GM08714 (cell line): ENCODE results near the gene ST3GAL5.

Source experiments
- H3K4me3 ChIP-seq: fragments of 200-500 bp; sonication (Bioruptor generic); 2 replicates; pipeline ENCODE4 v1.5.1; 2014; ENCODE audit warnings: mild to moderate bottlenecking, low read length, inconsistent platforms
- ZNF274 ChIP-seq: IDR thresholded peaks from 2 replicates; pipeline ENCODE4 v1.6.1; 2012; ENCODE audit warnings: mild to moderate bottlenecking, low read depth, low read length

Gene ST3GAL5

DNA sequence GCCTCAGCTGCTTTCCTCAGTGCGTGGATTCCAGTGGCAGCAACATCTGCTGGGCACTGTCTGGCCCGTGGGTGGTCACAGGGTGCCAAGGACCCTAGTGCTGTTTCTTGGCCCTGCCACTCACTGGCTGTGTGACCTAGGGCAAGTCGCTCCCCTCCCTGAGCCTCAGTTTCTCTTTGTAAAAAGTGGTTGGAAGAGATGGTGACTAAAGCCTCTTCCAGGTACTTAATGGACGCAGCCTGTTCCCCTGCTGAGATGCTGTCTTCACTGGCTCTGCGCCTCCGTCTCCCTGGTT is 92.8 kb downstream of the ST3GAL5 start:
- TF ChIP-seq ZNF274: no peak
- H3K4me3 ChIP-seq: no peak overlapping the region

- no peak for TF ChIP-seq ZNF274
- H3K4me3 ChIP-seq: no peak overlapping the region
Observed at GRCh38 chr2:85795331-85796045, 93.3 kb downstream of the ST3GAL5 start.

GRCh38 chr2:85794491-85795121 is 94.2 kb downstream of the ST3GAL5 start:
- no peak for TF ChIP-seq ZNF274
- H3K4me3 ChIP-seq: no peak overlapping the region

- TF ChIP-seq ZNF274: no peak
- H3K4me3 ChIP-seq: no peak overlapping the region
Observed at GRCh38 chr2:85794038-85794441, 94.8 kb downstream of the ST3GAL5 start.

GRCh38 chr2:85793584-85793983 is 95.2 kb downstream of the ST3GAL5 start:
- no peak for TF ChIP-seq ZNF274
- no peak overlapping the region for H3K4me3 ChIP-seq

DNA sequence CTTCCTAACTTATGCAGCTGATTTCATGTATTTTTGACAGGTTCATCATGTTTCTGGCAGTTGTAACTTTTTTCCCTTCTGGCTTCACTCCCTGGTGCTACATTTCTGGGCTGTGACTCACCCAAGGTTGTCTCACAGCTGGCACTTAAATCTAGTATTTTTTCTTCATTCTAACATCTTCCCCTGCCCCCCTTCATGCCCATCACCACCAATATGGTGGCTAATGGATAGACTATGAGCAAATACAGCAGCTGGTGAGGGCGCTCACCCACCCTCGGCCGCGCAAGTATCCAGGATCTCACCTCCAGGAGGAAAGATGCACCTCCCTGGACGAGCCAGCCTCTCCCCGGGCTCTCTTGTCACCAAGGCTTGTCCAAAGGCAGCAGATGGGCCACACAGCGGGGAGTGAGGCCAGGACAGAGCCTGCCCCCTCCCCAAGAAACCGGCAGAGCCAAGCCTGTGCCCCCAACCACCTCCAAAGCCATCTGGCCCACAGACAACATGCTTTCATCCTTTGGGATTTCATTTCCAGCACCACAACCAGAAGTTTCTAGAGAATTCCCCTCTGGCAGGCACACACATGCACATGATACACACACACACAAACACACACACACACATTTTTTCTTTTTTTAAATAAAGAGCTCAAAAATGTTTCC is 95.9 kb downstream of the ST3GAL5 start:
- no peak for TF ChIP-seq ZNF274
- H3K4me3 ChIP-seq: no peak overlapping the region

- no peak for TF ChIP-seq ZNF274
- H3K4me3 ChIP-seq: no peak overlapping the region
Observed at GRCh38 chr2:85791704-85792565, 96.9 kb downstream of the ST3GAL5 start.

GRCh38 chr2:85790499-85791188 is 98.1 kb downstream of the ST3GAL5 start:
- no peak overlapping the region for H3K4me3 ChIP-seq
- no peak for TF ChIP-seq ZNF274

GRCh38 chr2:85790032-85790431 is 98.8 kb downstream of the ST3GAL5 start:
- H3K4me3 ChIP-seq: no peak overlapping the region
- TF ChIP-seq ZNF274: no peak

- no peak overlapping the region for H3K4me3 ChIP-seq
- no peak for TF ChIP-seq ZNF274
Observed at GRCh38 chr2:85789271-85789670, 99.5 kb downstream of the ST3GAL5 start.

- TF ChIP-seq ZNF274: no peak
Observed at GRCh38 chr2:85788603-85789002, 100.2 kb downstream of the ST3GAL5 start.

DNA sequence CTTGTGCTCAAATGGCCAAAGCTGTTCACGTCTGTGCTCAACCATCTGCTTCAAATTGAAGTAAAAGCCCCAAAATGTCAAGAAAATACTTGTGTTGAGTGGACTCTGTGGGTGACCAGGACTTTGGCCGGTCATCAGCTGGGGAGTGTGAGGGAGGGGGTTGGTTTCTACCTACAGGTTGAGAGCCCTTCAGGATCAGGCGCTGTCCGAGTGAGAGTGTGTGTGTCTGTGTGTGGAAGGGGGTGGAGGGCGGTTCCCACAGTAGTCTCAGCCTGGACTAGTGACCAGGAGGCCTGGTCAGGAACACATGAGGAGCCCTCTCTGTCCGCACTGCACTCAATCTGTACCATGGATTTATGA is 100.8 kb downstream of the ST3GAL5 start:
- H3K4me3 ChIP-seq: no peak overlapping the region
- TF ChIP-seq ZNF274: no peak

More at GRCh38 chr2:85788603-85789002, 100.2 kb downstream of the ST3GAL5 start:
- H3K4me3 ChIP-seq: no peak overlapping the region

DNA sequence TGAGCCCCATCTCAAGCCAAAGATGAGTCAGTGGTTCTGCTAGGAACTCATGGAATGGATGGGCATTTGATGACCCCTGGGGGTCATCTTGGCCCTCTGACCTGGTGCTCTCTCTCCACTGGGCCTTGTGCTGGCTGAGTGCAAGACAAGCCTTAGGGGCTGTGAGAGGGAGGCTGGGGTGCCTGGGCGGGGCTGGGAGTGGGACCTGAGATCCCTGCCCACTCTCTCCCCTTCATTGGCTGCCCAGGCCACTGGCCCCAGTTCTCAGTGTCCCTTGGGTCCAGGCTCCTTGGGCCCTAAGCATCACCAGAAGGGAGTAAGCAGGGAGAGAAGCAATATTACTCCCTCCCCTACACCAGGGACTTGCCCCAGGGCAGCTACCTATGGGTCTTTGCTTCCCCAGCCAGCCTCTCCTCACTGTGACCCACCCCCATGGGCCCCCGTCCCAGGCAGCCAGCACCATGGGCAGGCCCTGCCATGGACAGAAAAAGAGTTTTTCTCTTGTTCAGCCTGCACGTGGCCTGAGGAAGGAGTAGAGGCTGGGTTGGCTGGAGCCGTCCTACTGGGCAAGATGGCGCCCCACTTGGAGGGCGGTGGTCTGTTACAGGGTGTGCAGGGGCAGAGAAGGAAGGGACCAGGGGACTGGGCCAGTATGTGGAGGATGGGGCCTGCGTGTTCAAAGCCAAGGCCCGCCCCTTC is 101.4 kb downstream of the ST3GAL5 start:
- no peak overlapping the region for H3K4me3 ChIP-seq
- no peak for TF ChIP-seq ZNF274
